HepG2 (cell line): Measurements from ENCODE around the gene SPC24. TPM values are rescaled to one million over a fixed set of nuclear protein-coding genes. Genes with fewer than 3 reads are reported as not detected.
A peak's percentile ranks its signal among the peaks of the same experiment; 100 is the strongest.

Experiments
- ARID4A ChIP-seq: sonication (generic); formaldehyde crosslinking; IDR thresholded peaks from 2 replicates; pipeline ENCODE4 v1.5.0; 2020; ENCODE audit warnings: mild to moderate bottlenecking, missing genetic modification reagents, borderline replicate concordance
- ARNT2 ChIP-seq: sonication (generic); formaldehyde crosslinking; IDR thresholded peaks from 2 replicates; pipeline ENCODE4 v1.8.0; 2022; ENCODE audit warnings: mild to moderate bottlenecking, low read depth, missing genetic modification reagents, moderate library complexity
- EHMT2 ChIP-seq: fragments of 200-600 bp; sonication (generic); IDR thresholded peaks from 2 replicates; pipeline ENCODE4 v1.7.0; 2017; ENCODE audit warnings: antibody characterized with exemption, low read depth, low read length, borderline replicate concordance
- HES4 ChIP-seq: sonication (generic); formaldehyde crosslinking; IDR thresholded peaks from 2 replicates; pipeline ENCODE4 v1.9.0; 2021; ENCODE audit warnings: mild to moderate bottlenecking, missing genetic modification reagents, borderline replicate concordance
- KDM3A ChIP-seq: IDR thresholded peaks from 2 replicates; pipeline ENCODE4 v1.6.1; 2018; ENCODE audit warnings: low read depth, missing compliant biosample characterization
- KLF9 ChIP-seq: IDR thresholded peaks from 2 replicates; pipeline ENCODE4 v1.6.1; 2016; ENCODE audit warnings: low read depth
- MAX ChIP-seq: IDR thresholded peaks from 2 replicates; pipeline ENCODE4 v1.6.1; 2012; ENCODE audit warnings: inconsistent platforms
- NR2F2 ChIP-seq: IDR thresholded peaks from 2 replicates; pipeline ENCODE4 v1.6.1; 2012; ENCODE audit warnings: low read depth, inconsistent platforms, borderline replicate concordance
- PLSCR1 ChIP-seq: sonication (generic); formaldehyde crosslinking; IDR thresholded peaks from 2 replicates; pipeline ENCODE4 v1.5.0; 2020; ENCODE audit warnings: missing genetic modification reagents, mild to moderate bottlenecking, borderline replicate concordance
- POLR2A ChIP-seq, 2 experiments: IDR thresholded peaks; 2 replicates each; pipeline ENCODE4 v1.6.1; 2011; ENCODE audit warnings: low read depth in 2 of 2, low read length in 2 of 2, mild to moderate bottlenecking in 1 of 2, moderate library complexity in 1 of 2; ENCODE audit not compliant: insufficient read depth in 1 of 2
- SMAD9 ChIP-seq: sonication (generic); formaldehyde crosslinking; IDR thresholded peaks from 2 replicates; pipeline ENCODE4 v1.5.1; 2020; ENCODE audit warnings: mild to moderate bottlenecking, missing genetic modification reagents
- STAT5B ChIP-seq: sonication (generic); formaldehyde crosslinking; IDR thresholded peaks from 2 replicates; pipeline ENCODE4 v1.4.0; 2020; ENCODE audit warnings: missing genetic modification reagents
- TBP ChIP-seq: sonication (generic); formaldehyde crosslinking; IDR thresholded peaks from 2 replicates; pipeline ENCODE4 v1.5.0; 2020; ENCODE audit warnings: missing genetic modification reagents
- XRCC5 ChIP-seq: fragments of 200-400 bp; formaldehyde crosslinking; optimal IDR thresholded peaks from 2 replicates; pipeline ENCODE3; 2017; ENCODE audit warnings: mild to moderate bottlenecking, low read length
- ZNF121 ChIP-seq: sonication (generic); formaldehyde crosslinking; IDR thresholded peaks from 2 replicates; pipeline ENCODE4 v1.5.0; 2020; ENCODE audit warnings: mild to moderate bottlenecking, missing genetic modification reagents
- ZNF263 ChIP-seq: sonication (generic); formaldehyde crosslinking; IDR thresholded peaks from 2 replicates; pipeline ENCODE4 v1.4.0; 2020; ENCODE audit warnings: missing genetic modification reagents
- ZNF326 ChIP-seq: sonication (generic); formaldehyde crosslinking; IDR thresholded peaks from 2 replicates; pipeline ENCODE4 v1.4.0; 2020; ENCODE audit warnings: missing genetic modification reagents, borderline replicate concordance
- ZNF557 ChIP-seq: sonication (generic); formaldehyde crosslinking; IDR thresholded peaks from 2 replicates; pipeline ENCODE4 v1.4.0; 2020; ENCODE audit warnings: missing genetic modification reagents
- ZNF564 ChIP-seq: sonication (generic); formaldehyde crosslinking; IDR thresholded peaks from 2 replicates; pipeline ENCODE4 v1.8.1; 2023; ENCODE audit warnings: mild to moderate bottlenecking, missing genetic modification reagents
- ZNF574 ChIP-seq: sonication (generic); formaldehyde crosslinking; IDR thresholded peaks from 2 replicates; pipeline ENCODE4 v1.4.0; 2020; ENCODE audit warnings: missing genetic modification reagents
- ZNF672 ChIP-seq: sonication (generic); formaldehyde crosslinking; IDR thresholded peaks from 2 replicates; pipeline ENCODE4 v1.8.1; 2022; ENCODE audit warnings: missing genetic modification reagents
- polyA plus RNA-seq, 8 experiments: library from polyadenylated mRNA; depleted of rRNA in 3 of 8; stranded (reverse) in 7 of 8; unstranded in 1 of 8; fragments of >200 nt; fragmentation: Illumina TruSeq in 4 of 8; extraction: Trizol in 4 of 8; gene quantifications; 2 replicates each; pipeline versions ENCODE4 v1.2.1 to v1.2.3, GENCODE V29; 2011 to 2016; ENCODE audit warnings: low read depth in 4 of 8, missing spikeins in 1 of 8, mixed read lengths in 1 of 8; ENCODE audit not compliant: insufficient read depth in 1 of 8
- total RNA-seq, 5 experiments: library from RNA; depleted of rRNA; stranded (reverse); fragments of >200 nt; fragmentation: Illumina TruSeq; extraction: Trizol; gene quantifications; 2 replicates each; pipeline ENCODE4 v1.2.3, GENCODE V29; 2016; ENCODE audit warnings: low read depth in 1 of 5
- TF ChIP-seq, protein P1 (sequence below): sonication (generic); formaldehyde crosslinking; IDR thresholded peaks from 2 replicates; pipeline ENCODE4 v1.8.1; 2022; ENCODE audit warnings: mild to moderate bottlenecking, missing genetic modification reagents

SPC24 gene
- total and polyA plus RNA-seq, 2 of the 13 experiments (the other 11 are each of a cell fraction or from before 2014, with no cell fraction given) = 10.0 to 46.2 TPM

- TF ChIP-seq ZNF574 (peak; percentile 69), PLSCR1 (CRISPR knock-in tag) (no peak), ZNF121 (CRISPR knock-in tag) (peak; percentile 94), ZNF672 (CRISPR knock-in tag) (no peak), SMAD9 (CRISPR knock-in tag) (no peak), TBP (CRISPR knock-in tag) (no peak), ZNF326 (CRISPR knock-in tag) (no peak), NR2F2 (no peak), KLF9 (CRISPR knock-in tag) (no peak), HES4 (CRISPR knock-in tag) (no peak; the same call in 1 of the 2 replicates), KDM3A (CRISPR knock-in tag) (no peak), ZNF564 (no peak), ZNF263 (CRISPR knock-in tag) (peak; percentile 93), EHMT2 (no peak), ARID4A (CRISPR knock-in tag) (peak; percentile 41; the same call in 1 of the 2 replicates), ZNF557 (CRISPR knock-in tag) (no peak), POLR2A (IDR thresholded peaks at IDR 0.05; ENCODE audit: insufficient read depth in 1 of 2, low read depth in 2 of 2, low read length in 2 of 2) (peak; percentile 58 to 86), STAT5B (CRISPR knock-in tag) (0 out of 2 replicates have a peak, but pooled peaks have one; percentile 3), MAX (peak; percentile 71), ARNT2 (CRISPR knock-in tag) (peak; percentile 24), XRCC5 (peak; percentile 50)
- TF ChIP-seq, protein P1, sequence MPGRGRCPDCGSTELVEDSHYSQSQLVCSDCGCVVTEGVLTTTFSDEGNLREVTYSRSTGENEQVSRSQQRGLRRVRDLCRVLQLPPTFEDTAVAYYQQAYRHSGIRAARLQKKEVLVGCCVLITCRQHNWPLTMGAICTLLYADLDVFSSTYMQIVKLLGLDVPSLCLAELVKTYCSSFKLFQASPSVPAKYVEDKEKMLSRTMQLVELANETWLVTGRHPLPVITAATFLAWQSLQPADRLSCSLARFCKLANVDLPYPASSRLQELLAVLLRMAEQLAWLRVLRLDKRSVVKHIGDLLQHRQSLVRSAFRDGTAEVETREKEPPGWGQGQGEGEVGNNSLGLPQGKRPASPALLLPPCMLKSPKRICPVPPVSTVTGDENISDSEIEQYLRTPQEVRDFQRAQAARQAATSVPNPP (CRISPR knock-in tag) = no peak
These were observed 42.0 kb upstream of the SPC24 start, which contains the start of gene KANK2 (continued) for GRCh38 chr19:11197291-11198174.
